ENCODE results near the gene POLG.
A peak's percentile ranks its signal among the peaks of the same experiment; 100 is the strongest.

POLG gene

GRCh38 chr15:89359471-89360293 lies 25.1 kb upstream of the POLG start:
- DNase-seq (ENCODE audit: low read depth, low spot score), result no peak
- H3K4me3 ChIP-seq (ENCODE audit: low read length), result no peak overlapping the region

- H3K4me3 ChIP-seq (ENCODE audit: low read length), result peak overlapping the region; percentile 52
- peak; percentile 65 for DNase-seq (ENCODE audit: low read depth, low spot score)
Measured at GRCh38 chr15:89358755-89359439, 24.3 kb upstream of the POLG start.

- H3K4me3 ChIP-seq (ENCODE audit: low read length), result peak overlapping the region; percentile 52
- no peak for DNase-seq (ENCODE audit: low read depth, low spot score)
Measured at GRCh38 chr15:89358435-89358754, 23.8 kb upstream of the POLG start.

GRCh38 chr15:89356634-89357298 lies 22.1 kb upstream of the POLG start:
- DNase-seq (ENCODE audit: low read depth, low spot score), result no peak
- H3K4me3 ChIP-seq (ENCODE audit: low read length), result no peak overlapping the region

- no peak overlapping the region for H3K4me3 ChIP-seq (ENCODE audit: low read length)
- no peak for DNase-seq (ENCODE audit: low read depth, low spot score)
Measured at GRCh38 chr15:89353991-89354390, 19.4 kb upstream of the POLG start.

- H3K4me3 ChIP-seq (ENCODE audit: low read length), result no peak overlapping the region
- no peak for DNase-seq (ENCODE audit: low read depth, low spot score)
Measured at GRCh38 chr15:89352476-89352875, 17.9 kb upstream of the POLG start.

- no peak for DNase-seq (ENCODE audit: low read depth, low spot score)
- no peak overlapping the region for H3K4me3 ChIP-seq (ENCODE audit: low read length)
Measured at GRCh38 chr15:89349206-89349558, 14.6 kb upstream of the POLG start.

- no peak overlapping the region for H3K4me3 ChIP-seq (ENCODE audit: low read length)
- DNase-seq (ENCODE audit: low read depth, low spot score), result no peak
Measured at GRCh38 chr15:89346516-89347231, 12.1 kb upstream of the POLG start.

- DNase-seq (ENCODE audit: low read depth, low spot score), result no peak
Measured at GRCh38 chr15:89345248-89345647, 10.6 kb upstream of the POLG start.

GRCh38 chr15:89342840-89343239 lies 8.2 kb upstream of the POLG start:
- DNase-seq (ENCODE audit: low read depth, low spot score), result no peak
- no peak overlapping the region for H3K4me3 ChIP-seq (ENCODE audit: low read length)

More at GRCh38 chr15:89345248-89345647, 10.6 kb upstream of the POLG start:
- no peak overlapping the region for H3K4me3 ChIP-seq (ENCODE audit: low read length)

- DNase-seq (ENCODE audit: low read depth, low spot score), result no peak
- H3K4me3 ChIP-seq (ENCODE audit: low read length), result no peak overlapping the region
Measured at GRCh38 chr15:89341316-89342005, 6.8 kb upstream of the POLG start.

GRCh38 chr15:89340573-89340972 lies 5.9 kb upstream of the POLG start:
- DNase-seq (ENCODE audit: low read depth, low spot score), result no peak
- no peak overlapping the region for H3K4me3 ChIP-seq (ENCODE audit: low read length)

- no peak for DNase-seq (ENCODE audit: low read depth, low spot score)
Measured at GRCh38 chr15:89338036-89338435, 3.4 kb upstream of the POLG start.

GRCh38 chr15:89335298-89336041 lies 846 bp upstream of the POLG start:
- DNase-seq (ENCODE audit: low read depth, low spot score), result peak; percentile 97
- peak overlapping the region; percentile 65 for H3K4me3 ChIP-seq (ENCODE audit: low read length)

More at GRCh38 chr15:89338036-89338435, 3.4 kb upstream of the POLG start:
- H3K4me3 ChIP-seq (ENCODE audit: low read length), result no peak overlapping the region

- peak overlapping the region; percentile 74 for H3K4me3 ChIP-seq (ENCODE audit: low read length)
- DNase-seq (ENCODE audit: low read depth, low spot score), result no peak
Measured at GRCh38 chr15:89333959-89334509, 590 bp downstream of the POLG start.

- peak overlapping the region; percentile 74 for H3K4me3 ChIP-seq (ENCODE audit: low read length)
- no peak for DNase-seq (ENCODE audit: low read depth, low spot score)
Measured at GRCh38 chr15:89333011-89333860, 1.4 kb downstream of the POLG start.

GRCh38 chr15:89332446-89332845 lies 2.2 kb downstream of the POLG start:
- DNase-seq (ENCODE audit: low read depth, low spot score), result peak; percentile 46
- H3K4me3 ChIP-seq (ENCODE audit: low read length), result peak overlapping the region; percentile 74

All from Jurkat, Clone E6-1 (cell line).